Hepatocyte (in vitro differentiated cells): ENCODE results near the gene DNER.

Experiments
- EZH2phosphoT487 ChIP-seq: fragments of 200-600 bp; sonication (generic); IDR thresholded peaks from one replicate; pipeline ENCODE4 v1.6.1; 2018; ENCODE audit warnings: antibody characterized with exemption, mild to moderate bottlenecking, low read depth, moderate library complexity; ENCODE audit not compliant: unreplicated experiment, severe bottlenecking
- TF ChIP-seq, protein P1 (sequence below): fragments of 200-600 bp; sonication (generic); IDR thresholded peaks from 2 replicates; pipeline ENCODE4 v1.5.1; 2016; ENCODE audit warnings: antibody characterized with exemption, mild to moderate bottlenecking; ENCODE audit not compliant: poor library complexity

DNA sequence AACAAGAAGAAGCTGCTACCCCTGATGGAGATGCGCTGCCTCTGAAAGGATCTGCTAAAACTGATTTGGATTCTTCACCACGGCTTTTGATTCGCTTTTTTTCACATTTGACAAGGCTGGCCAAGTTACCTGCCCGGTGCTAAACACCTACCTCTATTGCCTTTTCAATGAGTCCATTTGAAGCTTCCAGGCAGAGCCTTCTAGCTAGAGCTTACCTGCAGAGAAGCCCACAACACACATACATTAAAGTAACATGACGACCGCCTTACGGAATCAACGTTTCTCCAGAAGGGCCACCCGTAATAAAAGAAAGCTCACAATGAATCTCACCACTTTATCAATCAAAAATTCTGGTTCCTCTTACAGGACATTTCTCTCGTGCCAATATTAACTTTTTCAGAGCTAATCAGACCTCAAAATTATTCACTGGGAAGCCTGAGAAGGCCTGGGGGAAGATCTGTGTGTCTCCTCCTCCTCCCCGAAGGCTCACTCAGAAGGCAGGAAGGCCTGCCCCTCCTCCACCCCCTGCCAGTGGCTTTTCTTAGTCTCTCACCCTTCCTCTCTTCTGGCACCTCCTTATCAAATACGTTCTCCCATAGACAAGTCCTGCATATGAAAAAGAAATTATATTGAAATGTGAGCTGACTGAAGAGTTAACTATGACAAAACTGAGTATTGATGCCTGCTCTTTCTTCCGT is 171.0 kb downstream of the DNER start:
- TF ChIP-seq, protein P1, sequence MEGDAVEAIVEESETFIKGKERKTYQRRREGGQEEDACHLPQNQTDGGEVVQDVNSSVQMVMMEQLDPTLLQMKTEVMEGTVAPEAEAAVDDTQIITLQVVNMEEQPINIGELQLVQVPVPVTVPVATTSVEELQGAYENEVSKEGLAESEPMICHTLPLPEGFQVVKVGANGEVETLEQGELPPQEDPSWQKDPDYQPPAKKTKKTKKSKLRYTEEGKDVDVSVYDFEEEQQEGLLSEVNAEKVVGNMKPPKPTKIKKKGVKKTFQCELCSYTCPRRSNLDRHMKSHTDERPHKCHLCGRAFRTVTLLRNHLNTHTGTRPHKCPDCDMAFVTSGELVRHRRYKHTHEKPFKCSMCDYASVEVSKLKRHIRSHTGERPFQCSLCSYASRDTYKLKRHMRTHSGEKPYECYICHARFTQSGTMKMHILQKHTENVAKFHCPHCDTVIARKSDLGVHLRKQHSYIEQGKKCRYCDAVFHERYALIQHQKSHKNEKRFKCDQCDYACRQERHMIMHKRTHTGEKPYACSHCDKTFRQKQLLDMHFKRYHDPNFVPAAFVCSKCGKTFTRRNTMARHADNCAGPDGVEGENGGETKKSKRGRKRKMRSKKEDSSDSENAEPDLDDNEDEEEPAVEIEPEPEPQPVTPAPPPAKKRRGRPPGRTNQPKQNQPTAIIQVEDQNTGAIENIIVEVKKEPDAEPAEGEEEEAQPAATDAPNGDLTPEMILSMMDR: no peak
- TF ChIP-seq EZH2phosphoT487: no peak
